GM20000 (cell line): Measurements from ENCODE around the gene POLR3C.

ENCODE experiments used
- DNase-seq: peaks from one replicate; pipeline ENCODE4 v3.0.0; 2012; ENCODE audit warnings: low spot score
- CTCF ChIP-seq: IDR thresholded peaks from 2 replicates; pipeline ENCODE4 v1.5.1; 2012; ENCODE audit warnings: mild to moderate bottlenecking, control low read depth; ENCODE audit errors: extremely low read depth, missing control alignments

POLR3C gene

DNA sequence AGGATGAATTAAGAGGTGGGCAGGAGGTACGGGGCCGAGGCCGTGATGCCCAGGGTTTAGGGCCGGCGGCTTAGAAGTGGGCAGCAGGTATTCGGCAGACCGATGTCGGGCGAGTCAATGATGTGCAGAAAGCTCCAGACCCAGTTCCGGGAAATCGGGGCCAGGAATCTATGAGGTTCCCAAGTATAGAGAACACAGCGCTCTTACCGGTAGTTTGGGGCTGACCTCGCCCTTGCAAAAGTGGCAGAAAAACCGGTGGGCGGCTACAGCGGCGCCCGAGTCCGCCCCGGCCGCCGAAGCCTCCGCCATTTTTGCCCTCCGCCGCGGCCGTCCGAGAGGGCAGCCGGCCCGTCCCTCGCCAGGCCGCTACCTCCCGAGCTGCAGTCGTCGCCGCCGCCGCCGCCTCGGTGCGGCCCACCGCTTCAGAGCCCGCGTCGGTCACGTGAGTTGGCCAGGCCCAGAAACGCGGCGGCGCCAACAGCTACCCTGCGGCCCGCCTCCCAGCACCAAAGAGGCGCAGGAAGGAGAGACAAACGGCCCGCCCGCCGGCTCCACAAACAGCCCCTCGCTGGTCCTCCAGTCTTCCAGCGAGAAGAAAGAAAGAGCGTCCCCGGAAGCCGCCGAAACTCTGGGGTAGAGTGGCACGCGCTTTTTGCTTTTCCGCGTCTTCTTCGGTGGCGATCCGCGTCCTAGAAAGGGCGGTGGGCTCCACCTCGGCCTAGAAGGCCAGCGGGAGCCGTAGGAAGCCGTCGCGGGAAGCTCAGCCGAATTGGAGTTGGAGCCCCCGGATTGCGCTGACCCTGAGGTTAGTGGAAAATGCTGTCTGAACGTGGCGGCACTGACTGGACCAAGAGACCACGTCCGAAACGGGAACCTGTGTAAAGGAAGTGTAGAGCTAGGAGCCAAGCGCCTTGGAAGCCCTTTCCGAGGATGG lies at the start of gene POLR3C, which contains the start of gene RNF115:
POLR3C (plus strand) TSS at position 636 of the 934 bp plus-strand sequence. CDS start 1,577 bp downstream, outside the sequence.
RNF115 (minus strand) TSS at position 531 of the 934 bp plus-strand sequence; CDS start at position 309, 222 bp downstream.
- TF ChIP-seq CTCF: no peak

DNA sequence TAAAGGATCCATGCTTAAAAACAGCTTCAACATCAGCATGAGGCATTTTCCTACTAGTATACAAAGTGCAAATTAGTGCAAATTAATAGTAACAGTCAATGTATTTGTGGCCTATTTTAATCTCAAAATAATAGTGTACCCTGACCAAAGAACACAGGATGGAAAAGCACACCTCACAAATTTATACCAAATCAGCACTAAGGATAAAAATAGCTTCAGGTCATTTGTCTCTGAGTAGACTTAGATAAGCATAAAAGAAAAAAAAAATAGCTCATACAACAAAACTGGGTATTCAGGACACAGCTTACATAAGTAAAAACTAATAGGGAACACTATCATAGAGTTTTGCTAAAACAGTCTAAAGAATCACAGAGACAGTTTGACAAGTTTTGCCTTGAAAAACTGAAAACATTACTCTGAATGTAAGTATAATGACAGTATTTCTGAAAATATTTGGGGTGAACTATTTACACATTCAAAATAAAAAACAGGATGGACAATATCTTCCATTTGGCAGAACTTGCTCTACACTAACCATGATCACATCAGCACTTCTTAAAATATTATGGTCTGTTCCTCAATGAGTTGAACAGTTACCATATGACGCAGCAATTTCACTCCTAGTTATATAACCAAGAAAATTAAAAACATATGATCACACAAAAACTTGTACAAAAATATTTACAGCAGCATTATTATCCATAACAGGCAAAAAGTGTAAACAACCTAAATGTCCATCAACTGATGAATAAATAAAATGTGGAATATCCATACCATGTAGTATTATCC lies 46.4 kb upstream of the POLR3C start:
- TF ChIP-seq CTCF: no peak
- DNase-seq: no peak

More for the DNA sequence above, at the start of gene POLR3C, which contains the start of gene RNF115:
- peak; percentile 91 for DNase-seq

DNA sequence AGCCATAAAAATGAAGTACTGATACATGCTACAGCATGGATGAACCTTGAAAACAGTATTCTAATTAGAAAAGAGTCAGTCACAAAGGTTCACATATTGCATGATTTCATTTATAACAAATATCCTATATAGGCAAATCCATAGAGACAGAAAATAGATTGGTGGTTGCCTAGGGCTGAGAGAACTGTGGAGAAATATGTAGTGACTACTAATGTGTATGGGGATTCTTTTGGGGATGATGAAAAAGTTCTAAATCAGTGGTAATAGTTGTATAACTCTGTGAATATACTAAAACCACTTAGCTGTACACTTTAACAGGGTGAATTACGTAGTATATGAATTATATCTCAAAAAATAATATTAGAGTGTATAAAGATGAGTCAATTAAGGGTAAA lies 45.9 kb upstream of the POLR3C start:
- TF ChIP-seq CTCF: no peak
- DNase-seq: no peak

GRCh38 chr1:145782272-145783099 lies 41.5 kb upstream of the POLR3C start:
- no peak for DNase-seq
- no peak for TF ChIP-seq CTCF

GRCh38 chr1:145784409-145784808 lies 39.6 kb upstream of the POLR3C start:
- no peak for TF ChIP-seq CTCF
- DNase-seq: no peak

DNA sequence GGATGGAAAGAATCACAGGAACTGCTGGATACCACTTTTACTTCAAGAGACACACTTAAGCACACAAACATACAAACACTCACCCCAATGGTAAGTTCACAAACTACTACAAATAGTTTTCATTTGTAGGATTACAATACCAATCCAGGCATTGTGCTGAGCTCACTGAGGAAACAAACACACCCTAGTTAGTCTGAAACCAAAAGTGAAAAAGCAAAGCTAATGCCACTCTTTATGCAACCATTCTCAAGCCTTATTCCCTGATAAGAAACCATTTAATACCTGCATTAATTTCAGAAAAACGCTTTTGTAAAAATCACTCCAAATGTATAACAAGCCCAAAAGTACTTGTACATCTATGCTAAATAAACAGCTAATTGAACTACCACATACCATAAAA lies 38.5 kb upstream of the POLR3C start:
- DNase-seq: no peak
- no peak for TF ChIP-seq CTCF
